ENCODE measurements around the gene SYTL2.
A peak's percentile ranks its signal among the peaks of the same experiment; 100 is the strongest.

DNA sequence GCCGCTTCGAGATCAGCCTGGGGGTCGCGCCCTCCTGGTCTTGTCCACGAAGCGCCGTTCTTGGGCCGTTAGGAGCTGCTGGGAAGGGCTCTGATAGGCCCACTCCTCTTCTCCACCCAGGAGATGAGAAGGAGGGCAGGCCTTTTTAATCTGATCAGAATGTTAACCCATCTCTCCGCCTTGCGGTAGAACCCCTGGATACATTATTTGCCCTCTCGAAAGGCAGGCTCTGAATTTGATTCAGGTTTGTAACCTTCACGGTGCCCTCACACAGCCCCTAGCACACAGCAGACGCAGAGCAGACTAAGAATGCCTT lies 44.4 kb upstream of the SYTL2 start, which contains the start of gene CCDC83:
- TF ChIP-seq, protein P1, sequence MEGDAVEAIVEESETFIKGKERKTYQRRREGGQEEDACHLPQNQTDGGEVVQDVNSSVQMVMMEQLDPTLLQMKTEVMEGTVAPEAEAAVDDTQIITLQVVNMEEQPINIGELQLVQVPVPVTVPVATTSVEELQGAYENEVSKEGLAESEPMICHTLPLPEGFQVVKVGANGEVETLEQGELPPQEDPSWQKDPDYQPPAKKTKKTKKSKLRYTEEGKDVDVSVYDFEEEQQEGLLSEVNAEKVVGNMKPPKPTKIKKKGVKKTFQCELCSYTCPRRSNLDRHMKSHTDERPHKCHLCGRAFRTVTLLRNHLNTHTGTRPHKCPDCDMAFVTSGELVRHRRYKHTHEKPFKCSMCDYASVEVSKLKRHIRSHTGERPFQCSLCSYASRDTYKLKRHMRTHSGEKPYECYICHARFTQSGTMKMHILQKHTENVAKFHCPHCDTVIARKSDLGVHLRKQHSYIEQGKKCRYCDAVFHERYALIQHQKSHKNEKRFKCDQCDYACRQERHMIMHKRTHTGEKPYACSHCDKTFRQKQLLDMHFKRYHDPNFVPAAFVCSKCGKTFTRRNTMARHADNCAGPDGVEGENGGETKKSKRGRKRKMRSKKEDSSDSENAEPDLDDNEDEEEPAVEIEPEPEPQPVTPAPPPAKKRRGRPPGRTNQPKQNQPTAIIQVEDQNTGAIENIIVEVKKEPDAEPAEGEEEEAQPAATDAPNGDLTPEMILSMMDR (conservative IDR thresholded peaks at IDR 0.05; ENCODE audit: low read depth in 2 of 2) = 0 out of 4 replicates have a peak, but pooled peaks of 1 of the 2 experiments have one; percentile 15
- TF ChIP-seq NANOG (IDR thresholded peaks at IDR 0.05; ENCODE audit: borderline replicate concordance) (no peak), POLR2AphosphoS5 (IDR thresholded peaks at IDR 0.05; ENCODE audit: low read depth) (no peak), EZH2phosphoT487 (IDR thresholded peaks at IDR 0.05; ENCODE audit: unreplicated experiment) (no peak), JUNB (IDR thresholded peaks at IDR 0.05; ENCODE audit: unreplicated experiment) (no peak), EZH2 (IDR thresholded peaks at IDR 0.05; ENCODE audit: low read depth, unreplicated experiment) (no peak), ZNF114 (CRISPR knock-in tag; IDR thresholded peaks at IDR 0.05) (no peak), ZNF331 (CRISPR knock-in tag; IDR thresholded peaks at IDR 0.05; ENCODE audit: low read depth) (no peak)
- TF ChIP-seq, protein P2, sequence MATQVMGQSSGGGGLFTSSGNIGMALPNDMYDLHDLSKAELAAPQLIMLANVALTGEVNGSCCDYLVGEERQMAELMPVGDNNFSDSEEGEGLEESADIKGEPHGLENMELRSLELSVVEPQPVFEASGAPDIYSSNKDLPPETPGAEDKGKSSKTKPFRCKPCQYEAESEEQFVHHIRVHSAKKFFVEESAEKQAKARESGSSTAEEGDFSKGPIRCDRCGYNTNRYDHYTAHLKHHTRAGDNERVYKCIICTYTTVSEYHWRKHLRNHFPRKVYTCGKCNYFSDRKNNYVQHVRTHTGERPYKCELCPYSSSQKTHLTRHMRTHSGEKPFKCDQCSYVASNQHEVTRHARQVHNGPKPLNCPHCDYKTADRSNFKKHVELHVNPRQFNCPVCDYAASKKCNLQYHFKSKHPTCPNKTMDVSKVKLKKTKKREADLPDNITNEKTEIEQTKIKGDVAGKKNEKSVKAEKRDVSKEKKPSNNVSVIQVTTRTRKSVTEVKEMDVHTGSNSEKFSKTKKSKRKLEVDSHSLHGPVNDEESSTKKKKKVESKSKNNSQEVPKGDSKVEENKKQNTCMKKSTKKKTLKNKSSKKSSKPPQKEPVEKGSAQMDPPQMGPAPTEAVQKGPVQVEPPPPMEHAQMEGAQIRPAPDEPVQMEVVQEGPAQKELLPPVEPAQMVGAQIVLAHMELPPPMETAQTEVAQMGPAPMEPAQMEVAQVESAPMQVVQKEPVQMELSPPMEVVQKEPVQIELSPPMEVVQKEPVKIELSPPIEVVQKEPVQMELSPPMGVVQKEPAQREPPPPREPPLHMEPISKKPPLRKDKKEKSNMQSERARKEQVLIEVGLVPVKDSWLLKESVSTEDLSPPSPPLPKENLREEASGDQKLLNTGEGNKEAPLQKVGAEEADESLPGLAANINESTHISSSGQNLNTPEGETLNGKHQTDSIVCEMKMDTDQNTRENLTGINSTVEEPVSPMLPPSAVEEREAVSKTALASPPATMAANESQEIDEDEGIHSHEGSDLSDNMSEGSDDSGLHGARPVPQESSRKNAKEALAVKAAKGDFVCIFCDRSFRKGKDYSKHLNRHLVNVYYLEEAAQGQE (IDR thresholded peaks at IDR 0.05; ENCODE audit: unreplicated experiment) = no peak
- TF ChIP-seq, protein P3, sequence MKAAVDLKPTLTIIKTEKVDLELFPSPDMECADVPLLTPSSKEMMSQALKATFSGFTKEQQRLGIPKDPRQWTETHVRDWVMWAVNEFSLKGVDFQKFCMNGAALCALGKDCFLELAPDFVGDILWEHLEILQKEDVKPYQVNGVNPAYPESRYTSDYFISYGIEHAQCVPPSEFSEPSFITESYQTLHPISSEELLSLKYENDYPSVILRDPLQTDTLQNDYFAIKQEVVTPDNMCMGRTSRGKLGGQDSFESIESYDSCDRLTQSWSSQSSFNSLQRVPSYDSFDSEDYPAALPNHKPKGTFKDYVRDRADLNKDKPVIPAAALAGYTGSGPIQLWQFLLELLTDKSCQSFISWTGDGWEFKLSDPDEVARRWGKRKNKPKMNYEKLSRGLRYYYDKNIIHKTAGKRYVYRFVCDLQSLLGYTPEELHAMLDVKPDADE (IDR thresholded peaks at IDR 0.05) = no peak

Data from GM23338 (cell line).